Tibial nerve (tissue), 4 donors: ENCODE data around the gene ABCG1. TPM values are rescaled to one million over a fixed set of nuclear protein-coding genes. Genes with fewer than 3 reads are reported as not detected.

Source experiments
- DNase-seq, 2 donors: peaks; one replicate each; pipeline ENCODE4 v3.0.0-alpha.2; 2019; ENCODE audit warnings: low spot score in 2 of 2
- H3K27ac ChIP-seq, 4 donors: fragments of 200-600 bp; sonication (generic) in 3 of 4; one replicate each; pipeline ENCODE4 v1.5.1; 2017 to 2019; ENCODE audit warnings: mild to moderate bottlenecking in 1 of 4
- H3K27me3 ChIP-seq, 2 donors: fragments of 200-600 bp; sonication (generic) in 1 of 2; one replicate each; pipeline versions ENCODE4 v1.5.1 to v1.6.0; 2017 to 2019
- H3K36me3 ChIP-seq, 3 donors: fragments of 200-600 bp; sonication (generic); one replicate each; pipeline ENCODE4 v1.5.1; 2018 to 2019
- H3K4me1 ChIP-seq, 4 donors: fragments of 200-600 bp; sonication (generic) in 3 of 4; one replicate each; pipeline ENCODE4 v1.5.1; 2017 to 2019
- H3K4me3 ChIP-seq, 4 donors: fragments of 200-600 bp; sonication (generic) in 3 of 4; one replicate each; pipeline ENCODE4 v1.5.1; 2017 to 2019; ENCODE audit warnings: mild to moderate bottlenecking in 1 of 4, moderate library complexity in 1 of 4
- H3K9me3 ChIP-seq, 4 donors: fragments of 200-600 bp; sonication (generic) in 3 of 4; one replicate each; pipeline ENCODE4 v1.5.1; 2017 to 2019
- EP300 ChIP-seq, 2 donors: sonication (generic); formaldehyde crosslinking; IDR thresholded peaks; one replicate each; pipeline ENCODE4 v1.6.1; 2017; ENCODE audit warnings: antibody characterized with exemption in 2 of 2, mild to moderate bottlenecking in 1 of 2
- POLR2A ChIP-seq, 2 donors: fragments of 450-650 bp; IDR thresholded peaks; one replicate each; pipeline ENCODE4 v1.6.1; 2017; ENCODE audit warnings: antibody characterized with exemption in 2 of 2, mild to moderate bottlenecking in 2 of 2, moderate library complexity in 2 of 2
- WGBS, 2 donors: methylation state at CpG; one replicate each; pipeline ENCODE4 v1.1.5; 2018; 5-methylcytosine and 5-hydroxymethylcytosine counted together
- total RNA-seq, 4 donors: library from RNA; depleted of rRNA; stranded (reverse); fragments of >200 nt; gene quantifications; one replicate each; pipeline ENCODE4 v1.1.0, GENCODE V29; 2016
- TF ChIP-seq, protein P1 (sequence below), 5 experiments: fragments of 200-600 bp in 3 of 5; fragments of 450-650 bp in 2 of 5; sonication (generic) in 3 of 5; IDR thresholded peaks; one replicate each; pipeline ENCODE4 v1.5.1; 2016 to 2019; ENCODE audit warnings: antibody characterized with exemption in 5 of 5, mild to moderate bottlenecking in 3 of 5, moderate library complexity in 2 of 5

Gene ABCG1
- total RNA-seq, 4 donors from 2014 or later, result 10.5 to 32.8 (median 18.6) TPM

- peaks cover 0 to under 1% (median 0%) of the 10 kb centered on the region in 4 donors for H3K9me3 ChIP-seq
- no peaks in the 10 kb centered on the region for H3K36me3 ChIP-seq
- H3K4me1 ChIP-seq, result peaks cover 0 to 5% (median 0%) of the 10 kb centered on the region in 4 donors
- TF ChIP-seq POLR2A (IDR thresholded peaks at IDR 0.05), result no peak
- DNase-seq, result no peak
- no peak overlapping the region for H3K27ac ChIP-seq
- H3K27me3 ChIP-seq, result no peaks in the 10 kb centered on the region
- 87 to 89% methylated on average over 4 of the region's 4 CpGs for WGBS, 2 donors
- H3K4me3 ChIP-seq, result no peak overlapping the region
Observed at GRCh38 chr21:42337276-42337675, 118.3 kb downstream of the ABCG1 start.

GRCh38 chr21:42337830-42338728 is 119.1 kb downstream of the ABCG1 start:
- WGBS, 2 donors, result 48 to 51% methylated on average over 17 to 21 of the region's 23 CpGs
- no peak overlapping the region for H3K4me3 ChIP-seq
- TF ChIP-seq, protein P1, sequence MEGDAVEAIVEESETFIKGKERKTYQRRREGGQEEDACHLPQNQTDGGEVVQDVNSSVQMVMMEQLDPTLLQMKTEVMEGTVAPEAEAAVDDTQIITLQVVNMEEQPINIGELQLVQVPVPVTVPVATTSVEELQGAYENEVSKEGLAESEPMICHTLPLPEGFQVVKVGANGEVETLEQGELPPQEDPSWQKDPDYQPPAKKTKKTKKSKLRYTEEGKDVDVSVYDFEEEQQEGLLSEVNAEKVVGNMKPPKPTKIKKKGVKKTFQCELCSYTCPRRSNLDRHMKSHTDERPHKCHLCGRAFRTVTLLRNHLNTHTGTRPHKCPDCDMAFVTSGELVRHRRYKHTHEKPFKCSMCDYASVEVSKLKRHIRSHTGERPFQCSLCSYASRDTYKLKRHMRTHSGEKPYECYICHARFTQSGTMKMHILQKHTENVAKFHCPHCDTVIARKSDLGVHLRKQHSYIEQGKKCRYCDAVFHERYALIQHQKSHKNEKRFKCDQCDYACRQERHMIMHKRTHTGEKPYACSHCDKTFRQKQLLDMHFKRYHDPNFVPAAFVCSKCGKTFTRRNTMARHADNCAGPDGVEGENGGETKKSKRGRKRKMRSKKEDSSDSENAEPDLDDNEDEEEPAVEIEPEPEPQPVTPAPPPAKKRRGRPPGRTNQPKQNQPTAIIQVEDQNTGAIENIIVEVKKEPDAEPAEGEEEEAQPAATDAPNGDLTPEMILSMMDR (IDR thresholded peaks at IDR 0.05), result peak; percentile 35 to 46 (median 44)
- no peak for TF ChIP-seq EP300 (IDR thresholded peaks at IDR 0.05)
- DNase-seq, result peak; percentile 42 to 79
- no peaks in the 10 kb centered on the region for H3K36me3 ChIP-seq
- H3K27me3 ChIP-seq, result no peaks in the 10 kb centered on the region
- H3K27ac ChIP-seq, result no peak overlapping the region
- peaks cover 0 to 5% (median 0%) of the 10 kb centered on the region in 4 donors for H3K4me1 ChIP-seq
- H3K9me3 ChIP-seq, result no peaks in the 10 kb centered on the region

- no peaks in the 10 kb centered on the region for H3K27me3 ChIP-seq
- H3K4me1 ChIP-seq, result peaks cover 0 to 5% (median 0%) of the 10 kb centered on the region in 4 donors
- 90 to 91% methylated on average over 14 to 16 of the region's 17 CpGs for WGBS, 2 donors
- H3K9me3 ChIP-seq, result no peaks in the 10 kb centered on the region
- TF ChIP-seq, protein P1 (IDR thresholded peaks at IDR 0.05), result no peak
- TF ChIP-seq EP300 (IDR thresholded peaks at IDR 0.05) (no peak), POLR2A (IDR thresholded peaks at IDR 0.05) (no peak)
- H3K4me3 ChIP-seq, result no peak overlapping the region
- H3K27ac ChIP-seq, result no peak overlapping the region
- H3K36me3 ChIP-seq, result no peaks in the 10 kb centered on the region
- DNase-seq, result no peak
Observed at GRCh38 chr21:42338729-42339715, 120.1 kb downstream of the ABCG1 start.

GRCh38 chr21:42340187-42341050 is 121.5 kb downstream of the ABCG1 start:
- Histone ChIP-seq H3K4me1 (peaks cover 0 to 5% (median 0%) of the 10 kb centered on the region in 4 donors), H3K4me3 (no peak overlapping the region), H3K27ac (no peak overlapping the region), H3K27me3 (no peaks in the 10 kb centered on the region), H3K36me3 (no peaks in the 10 kb centered on the region), H3K9me3 (no peaks in the 10 kb centered on the region)
- no peak for DNase-seq
- TF ChIP-seq POLR2A (IDR thresholded peaks at IDR 0.05), result no peak
- no peak for TF ChIP-seq EP300 (IDR thresholded peaks at IDR 0.05)
- TF ChIP-seq, protein P1 (IDR thresholded peaks at IDR 0.05), result no peak
- WGBS, 2 donors, result 73 to 83% methylated on average over 24 of the region's 24 CpGs
